Esophagus muscularis mucosa (tissue), 4 donors: ENCODE measurements around the gene NEDD8. TPM values are rescaled to one million over a fixed set of nuclear protein-coding genes. Genes with fewer than 3 reads are reported as not detected.
A peak's percentile ranks its signal among the peaks of the same experiment; 100 is the strongest.
"Not testable (repeated sequence)": the region's sequence is repeated elsewhere in the genome, so short reads cannot be mapped to it uniquely, and the experiment has no call there.

ENCODE experiments used
- DNase-seq: peaks from one replicate; pipeline ENCODE4 v3.0.0-alpha.2; 2017; ENCODE audit errors: extremely low spot score
- H3K27ac ChIP-seq, 4 donors: fragments of 200-600 bp; sonication (generic); replicated peaks in 1 of 4; 1 replicate in 3 of 4; 2 replicates in 1 of 4; pipeline ENCODE4 v1.5.1; 2016 to 2019; ENCODE audit warnings: mild to moderate bottlenecking in 1 of 4
- H3K27me3 ChIP-seq, 4 donors: fragments of 200-600 bp; sonication (generic); one replicate each; pipeline versions ENCODE4 v1.5.1 to v1.6.0; 2016 to 2019
- H3K36me3 ChIP-seq, 4 donors: fragments of 200-600 bp; sonication (generic); one replicate each; pipeline ENCODE4 v1.5.1; 2016 to 2019
- H3K4me1 ChIP-seq, 4 donors: fragments of 200-600 bp; sonication (generic); one replicate each; pipeline ENCODE4 v1.5.1; 2016 to 2019
- H3K4me3 ChIP-seq, 4 donors: fragments of 200-600 bp; sonication (generic); 1 replicate in 2 of 4; 2 replicates in 2 of 4; pipeline ENCODE4 v1.5.1; 2016 to 2019; ENCODE audit warnings: mild to moderate bottlenecking in 4 of 4, moderate library complexity in 1 of 4
- H3K9me3 ChIP-seq, 4 donors: fragments of 200-600 bp; sonication (generic); 1 replicate in 3 of 4; 2 replicates in 1 of 4; pipeline ENCODE4 v1.5.1; 2016 to 2019
- CTCF ChIP-seq, 3 experiments: fragments of 200-600 bp in 2 of 3; fragments of 450-650 bp in 1 of 3; sonication (generic) in 2 of 3; IDR thresholded peaks; one replicate each; pipeline ENCODE4 v1.5.1; 2017 to 2019; ENCODE audit warnings: antibody characterized with exemption in 3 of 3, mild to moderate bottlenecking in 2 of 3, moderate library complexity in 1 of 3
- EP300 ChIP-seq: sonication (generic); formaldehyde crosslinking; IDR thresholded peaks from one replicate; pipeline ENCODE4 v1.6.1; 2017; ENCODE audit warnings: antibody characterized with exemption
- POLR2A ChIP-seq: fragments of 450-650 bp; IDR thresholded peaks from one replicate; pipeline ENCODE4 v1.6.1; 2017; ENCODE audit warnings: antibody characterized with exemption, moderate library complexity, mild to moderate bottlenecking, low read depth
- POLR2AphosphoS5 ChIP-seq, 2 donors: sonication (generic); formaldehyde crosslinking; IDR thresholded peaks; one replicate each; pipeline ENCODE4 v1.6.1; 2017; ENCODE audit warnings: antibody characterized with exemption in 2 of 2
- WGBS: methylation state at CpG from one replicate; pipeline ENCODE4 v1.1.5; 2018; 5-methylcytosine and 5-hydroxymethylcytosine counted together
- intact Hi-C: fragments of 100-400 bp; cut with DNase I; formaldehyde crosslinking; loops from one replicate; pipeline ENCODE4 v1.15.1; 2023
- total RNA-seq, 4 donors: library from RNA; depleted of rRNA; stranded (reverse); fragments of >200 nt; gene quantifications; one replicate each; pipeline versions ENCODE4 v1.1.0 to v1.2.1, GENCODE V29; 2016

The NEDD8 gene
- total RNA-seq, 4 donors from 2014 or later = 117 to 152 (median 131) TPM

- H3K27ac ChIP-seq = peak overlapping the region in 2 of 4 donors; percentile 17 to 39
- H3K4me3 ChIP-seq = no peak overlapping the region
- TF ChIP-seq POLR2AphosphoS5 (IDR thresholded peaks at IDR 0.05) (no peak), CTCF (IDR thresholded peaks at IDR 0.05) (no peak), EP300 (no peak), POLR2A (no peak)
- H3K9me3 ChIP-seq = no peaks in the 10 kb centered on the region
- peaks cover 4 to 18% (median 7%) of the 10 kb centered on the region in 4 donors for H3K4me1 ChIP-seq
- no peak for DNase-seq
- no peaks in the 10 kb centered on the region for H3K27me3 ChIP-seq
- WGBS = 87% methylated on average over 7 of the region's 7 CpGs
- intact Hi-C loops = no loop called here
- peaks cover 0 to 19% (median 13%) of the 10 kb centered on the region in 4 donors for H3K36me3 ChIP-seq
Measured at GRCh38 chr14:24224618-24225071, 7.5 kb downstream of the NEDD8 start.

GRCh38 chr14:24222987-24223386 is 9.2 kb downstream of the NEDD8 start:
- H3K4me3 ChIP-seq = not testable (repeated sequence)

GRCh38 chr14:24219521-24219920 is 12.6 kb downstream of the NEDD8 start:
- TF ChIP-seq POLR2A (no peak), POLR2AphosphoS5 (IDR thresholded peaks at IDR 0.05) (no peak), EP300 (no peak), CTCF (IDR thresholded peaks at IDR 0.05) (no peak)
- Histone ChIP-seq H3K36me3 (peaks cover 0 to 20% (median 11%) of the 10 kb centered on the region in 4 donors), H3K27ac (no peak overlapping the region), H3K27me3 (no peaks in the 10 kb centered on the region), H3K4me1 (peaks cover 13 to 20% (median 15%) of the 10 kb centered on the region in 4 donors), H3K4me3 (no peak overlapping the region), H3K9me3 (no peaks in the 10 kb centered on the region)
- DNase-seq = no peak
- intact Hi-C loops = no loop called here
- WGBS = 52% methylated on average over 3 of the region's 3 CpGs

More at GRCh38 chr14:24222987-24223386, 9.2 kb downstream of the NEDD8 start:
- H3K27me3 ChIP-seq, H3K27ac ChIP-seq, H3K9me3 ChIP-seq, DNase-seq, intact Hi-C loops: not testable (repeated sequence)
- Histone ChIP-seq H3K36me3 (peaks cover 0 to 19% (median 13%) of the 10 kb centered on the region in 4 donors), H3K4me1 (peaks cover 4 to 18% (median 5%) of the 10 kb centered on the region in 4 donors)
- 97% methylated on average over 4 of the region's 4 CpGs for WGBS

- Histone ChIP-seq H3K9me3 (no peaks in the 10 kb centered on the region), H3K36me3 (peaks cover 0 to 20% (median 11%) of the 10 kb centered on the region in 4 donors), H3K4me1 (peaks cover 14 to 23% (median 19%) of the 10 kb centered on the region in 4 donors), H3K27ac (no peak overlapping the region), H3K4me3 (no peak overlapping the region), H3K27me3 (no peaks in the 10 kb centered on the region)
- intact Hi-C loops = no loop called here
- 92% methylated on average over 4 of the region's 4 CpGs for WGBS
- no peak for DNase-seq
- no peak for TF ChIP-seq EP300
- no peak for TF ChIP-seq POLR2AphosphoS5 (IDR thresholded peaks at IDR 0.05)
- TF ChIP-seq CTCF (IDR thresholded peaks at IDR 0.05) = no peak
- no peak for TF ChIP-seq POLR2A
Measured at GRCh38 chr14:24219080-24219479, 13.1 kb downstream of the NEDD8 start.

GRCh38 chr14:24216876-24217275 is 15.3 kb downstream of the NEDD8 start:
- 84% methylated on average over 1 of the region's 1 CpG for WGBS
- DNase-seq, H3K9me3 ChIP-seq, H3K4me3 ChIP-seq, intact Hi-C loops, H3K27me3 ChIP-seq: not testable (repeated sequence)
- Histone ChIP-seq H3K4me1 (peaks cover 26 to 36% (median 35%) of the 10 kb centered on the region in 4 donors), H3K27ac (peak overlapping the region in 2 of 4 donors; percentile 97 to 99), H3K36me3 (peaks cover 0 to 20% (median 11%) of the 10 kb centered on the region in 4 donors)

GRCh38 chr14:24216345-24216699 is 15.8 kb downstream of the NEDD8 start:
- Histone ChIP-seq H3K4me1 (peaks cover 26 to 42% (median 40%) of the 10 kb centered on the region in 4 donors), H3K27me3 (peaks cover 0 to 6% (median 0%) of the 10 kb centered on the region in 4 donors), H3K36me3 (peaks cover 0 to 22% (median 14%) of the 10 kb centered on the region in 4 donors), H3K27ac (peak overlapping the region; percentile 92 to 99 (median 96)), H3K9me3 (no peaks in the 10 kb centered on the region), H3K4me3 (peak overlapping the region; percentile 63 to 78 (median 73))
- DNase-seq = no peak
- intact Hi-C loops = no loop called here
- 78% methylated on average over 2 of the region's 2 CpGs for WGBS
- no peak for TF ChIP-seq POLR2AphosphoS5 (IDR thresholded peaks at IDR 0.05)
- TF ChIP-seq CTCF (IDR thresholded peaks at IDR 0.05) = no peak
- TF ChIP-seq POLR2A = no peak
- TF ChIP-seq EP300 = no peak
